KOPT-K1 (cell line): ENCODE measurements around the gene SRSF8.
"Not testable (repeated sequence)": the region's sequence is repeated elsewhere in the genome, so short reads cannot be mapped to it uniquely, and the experiment has no call there.

Experiments used
- H3K27ac ChIP-seq: fragments of 200-600 bp; sonication (generic); 2 replicates; pipeline ENCODE4 v1.5.1; 2016; ENCODE audit warnings: antibody characterized with exemption, mild to moderate bottlenecking, low read depth, low read length; ENCODE audit not compliant: poor library complexity, severe bottlenecking
- H3K36me3 ChIP-seq: fragments of 200-600 bp; sonication (generic); 2 replicates; pipeline ENCODE4 v1.5.1; 2017; ENCODE audit warnings: antibody characterized with exemption, mild to moderate bottlenecking, low read length, moderate library complexity; ENCODE audit not compliant: insufficient read depth
- H3K9me3 ChIP-seq: fragments of 200-600 bp; sonication (generic); 2 replicates; pipeline ENCODE4 v1.5.1; 2017; ENCODE audit warnings: antibody characterized with exemption, low read length, mild to moderate bottlenecking; ENCODE audit not compliant: insufficient read depth, poor library complexity, severe bottlenecking

Gene SRSF8, protein sequence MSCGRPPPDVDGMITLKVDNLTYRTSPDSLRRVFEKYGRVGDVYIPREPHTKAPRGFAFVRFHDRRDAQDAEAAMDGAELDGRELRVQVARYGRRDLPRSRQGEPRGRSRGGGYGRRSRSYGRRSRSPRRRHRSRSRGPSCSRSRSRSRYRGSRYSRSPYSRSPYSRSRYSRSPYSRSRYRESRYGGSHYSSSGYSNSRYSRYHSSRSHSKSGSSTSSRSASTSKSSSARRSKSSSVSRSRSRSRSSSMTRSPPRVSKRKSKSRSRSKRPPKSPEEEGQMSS

DNA sequence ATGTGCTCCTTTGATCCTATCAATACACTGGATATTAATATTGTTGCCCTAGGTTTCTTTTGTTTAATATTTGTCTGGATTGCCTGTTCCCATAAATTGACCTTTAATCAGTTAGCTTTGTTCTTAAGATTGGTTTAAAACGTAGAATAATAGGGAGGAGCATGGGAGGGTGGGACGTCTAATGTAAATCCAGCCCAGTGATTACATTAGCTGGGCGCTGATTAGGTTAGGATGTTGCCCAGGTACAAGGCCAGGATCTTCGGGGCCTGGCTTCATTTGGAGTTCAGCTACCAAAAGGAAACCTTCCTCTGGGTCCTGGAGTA is at the start of gene SRSF8:
TSS of gene SRSF8 (plus strand) at position 204 of the 323 bp plus-strand sequence. CDS start 308 bp downstream, outside the sequence.
- no peak within 1 kb of the TSS for H3K27ac ChIP-seq
- no peaks in the 10 kb centered on the region for H3K36me3 ChIP-seq
- no peaks in the 10 kb centered on the region for H3K9me3 ChIP-seq

DNA sequence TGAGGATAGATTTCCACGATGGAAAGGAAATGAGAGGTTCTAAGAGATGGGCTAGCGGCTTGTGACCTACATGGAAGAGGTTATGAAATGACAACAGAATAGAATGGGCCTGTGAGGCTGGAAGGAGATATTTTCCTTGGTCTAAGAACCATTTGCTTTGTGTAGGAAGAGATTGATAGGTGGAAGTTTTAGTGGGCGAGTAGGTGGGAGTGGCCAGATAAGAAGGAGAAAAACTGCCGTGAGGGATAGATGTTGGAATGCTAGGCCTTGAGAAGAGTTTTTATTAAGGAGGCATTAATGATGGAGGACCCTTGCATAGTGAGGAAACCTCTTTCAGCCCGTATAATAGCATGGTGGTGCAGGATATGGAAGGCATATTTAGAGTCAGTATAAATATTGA is 45.3 kb upstream of the SRSF8 start:
- not testable (repeated sequence) for H3K27ac ChIP-seq, H3K9me3 ChIP-seq

DNA sequence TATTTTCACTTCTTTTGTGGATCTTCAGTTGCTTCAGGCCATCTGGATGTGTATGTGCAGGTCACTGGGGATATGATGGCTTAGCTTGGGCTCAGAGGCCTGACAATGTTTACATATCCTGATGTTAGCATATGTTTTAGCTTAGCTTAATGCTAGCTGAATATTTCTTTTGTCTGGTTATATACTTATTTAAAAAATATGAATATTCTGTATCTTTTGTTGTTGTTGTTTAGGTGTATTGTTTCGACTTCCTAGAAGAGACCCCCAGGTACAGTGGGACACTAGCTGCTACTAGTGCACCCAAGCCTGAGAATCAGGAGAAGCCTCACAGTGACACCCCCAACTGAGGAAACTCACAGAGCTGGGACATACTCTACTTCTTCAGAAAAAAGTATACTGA is 41.8 kb upstream of the SRSF8 start, which contains the start of gene KDM4E:
TSS of gene KDM4E (plus strand) at position 301 of the 400 bp plus-strand sequence. CDS start 300 bp downstream, outside the sequence.
- Histone ChIP-seq H3K9me3 (no peaks in the 10 kb centered on the region), H3K36me3 (no peaks in the 10 kb centered on the region), H3K27ac (no peak within 1 kb of the TSS)

More for the DNA sequence above, 45.3 kb upstream of the SRSF8 start:
- H3K36me3 ChIP-seq = not testable (repeated sequence)

DNA sequence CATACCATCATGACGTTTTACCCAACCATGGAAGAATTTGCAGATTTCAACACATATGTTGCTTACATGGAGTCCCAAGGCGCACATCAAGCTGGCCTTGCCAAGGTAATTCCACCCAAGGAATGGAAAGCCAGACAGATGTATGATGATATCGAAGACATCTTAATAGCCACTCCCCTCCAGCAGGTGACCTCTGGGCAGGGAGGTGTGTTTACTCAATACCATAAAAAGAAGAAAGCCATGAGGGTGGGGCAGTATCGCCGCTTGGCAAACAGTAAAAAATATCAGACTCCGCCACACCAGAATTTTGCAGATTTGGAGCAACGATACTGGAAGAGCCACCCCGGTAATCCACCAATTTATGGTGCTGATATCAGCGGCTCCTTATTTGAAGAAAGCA is 41.1 kb upstream of the SRSF8 start:
- not testable (repeated sequence) for H3K9me3 ChIP-seq, H3K27ac ChIP-seq, H3K36me3 ChIP-seq

DNA sequence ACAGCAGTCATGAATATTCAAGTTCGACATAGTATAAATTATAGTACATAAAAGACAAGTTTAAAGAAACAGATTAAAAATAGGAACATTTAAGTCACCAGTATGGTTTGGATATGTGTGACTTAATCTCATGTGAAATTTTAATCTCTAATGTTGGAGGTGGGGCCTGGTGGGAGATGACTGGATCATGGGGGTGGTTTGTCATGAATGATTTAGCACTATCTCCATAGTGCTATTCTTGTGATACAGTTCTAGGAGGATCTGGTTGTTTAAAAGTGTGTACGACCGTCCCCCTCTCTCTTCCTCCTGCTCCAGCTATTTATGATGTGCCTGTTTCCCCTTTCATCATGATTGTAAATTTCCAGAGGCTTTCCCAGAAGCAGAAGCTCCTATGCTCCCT is 38.4 kb upstream of the SRSF8 start:
- no peaks in the 10 kb centered on the region for H3K9me3 ChIP-seq
- no peak overlapping the region for H3K27ac ChIP-seq

DNA sequence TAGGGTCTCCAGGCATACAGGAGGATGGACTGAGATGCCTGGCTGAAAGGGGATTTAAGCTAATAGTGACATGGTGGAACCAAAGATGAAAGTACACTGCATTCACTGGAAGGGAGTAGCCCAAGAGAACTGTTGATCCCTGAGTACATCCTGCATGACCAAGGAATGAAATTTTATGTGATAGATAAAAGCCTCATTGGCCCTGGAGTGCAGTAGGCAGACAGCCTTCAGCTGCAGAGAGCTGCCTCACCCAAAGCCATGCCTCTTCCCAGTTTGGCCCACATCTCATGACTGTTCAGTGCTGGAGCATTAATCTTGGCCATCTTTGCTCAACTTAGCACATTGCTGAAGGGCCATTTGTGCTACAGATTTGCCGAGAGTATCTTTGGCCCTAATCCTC is 33.7 kb upstream of the SRSF8 start:
- Histone ChIP-seq H3K36me3 (no peaks in the 10 kb centered on the region), H3K27ac (no peak overlapping the region), H3K9me3 (no peaks in the 10 kb centered on the region)

More for the DNA sequence above, 38.4 kb upstream of the SRSF8 start:
- no peaks in the 10 kb centered on the region for H3K36me3 ChIP-seq

DNA sequence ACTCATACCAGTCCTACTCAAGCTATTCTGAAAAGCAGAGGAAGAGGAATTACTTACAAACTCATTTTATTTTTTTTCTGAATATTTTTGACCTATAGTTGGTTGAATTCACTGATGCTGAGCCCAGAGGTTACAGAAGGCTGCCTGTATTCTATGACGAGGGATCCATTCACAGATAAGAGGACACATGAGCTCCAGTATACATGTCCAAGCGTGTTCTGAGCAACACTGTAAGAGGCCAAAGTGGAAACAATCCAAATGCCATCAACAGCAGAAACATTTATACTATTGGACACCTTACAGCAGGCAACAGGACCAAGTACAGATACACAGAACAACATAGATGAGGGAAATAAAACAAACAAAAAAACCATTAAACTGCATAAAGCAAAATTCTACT is 31.4 kb upstream of the SRSF8 start:
- no peaks in the 10 kb centered on the region for H3K36me3 ChIP-seq
- no peaks in the 10 kb centered on the region for H3K9me3 ChIP-seq
- H3K27ac ChIP-seq = no peak overlapping the region

DNA sequence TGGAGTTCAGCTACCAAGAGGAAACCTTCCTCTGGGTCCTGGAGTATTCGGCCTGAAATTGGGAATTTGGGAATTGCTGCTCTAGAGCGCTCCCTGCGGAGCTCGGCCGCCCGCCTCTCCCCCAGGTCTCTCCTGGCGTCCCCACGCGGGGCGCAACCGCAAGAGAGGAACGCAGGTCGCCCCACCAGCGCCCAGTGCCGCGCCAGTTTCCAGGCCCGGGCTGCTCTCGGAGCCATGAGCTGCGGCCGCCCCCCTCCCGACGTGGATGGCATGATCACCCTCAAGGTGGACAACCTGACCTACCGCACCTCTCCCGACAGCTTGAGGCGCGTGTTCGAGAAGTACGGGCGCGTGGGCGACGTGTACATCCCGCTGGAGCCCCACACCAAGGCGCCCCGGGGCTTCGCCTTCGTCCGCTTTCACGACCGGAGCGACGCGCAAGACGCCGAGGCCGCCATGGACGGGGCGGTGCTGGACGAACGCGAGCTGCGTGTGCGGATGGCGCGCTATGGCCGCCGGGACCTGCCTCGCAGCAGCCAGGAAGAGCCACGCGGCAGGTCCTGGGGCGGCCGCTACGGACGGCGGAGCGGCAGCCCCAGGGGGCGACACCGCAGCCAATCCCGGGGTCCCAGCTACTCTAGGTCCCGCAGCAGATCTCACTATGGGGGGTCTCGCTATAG is 29.2 kb upstream of the SRSF8 start:
- H3K27ac ChIP-seq, H3K9me3 ChIP-seq, H3K36me3 ChIP-seq: not testable (repeated sequence)

DNA sequence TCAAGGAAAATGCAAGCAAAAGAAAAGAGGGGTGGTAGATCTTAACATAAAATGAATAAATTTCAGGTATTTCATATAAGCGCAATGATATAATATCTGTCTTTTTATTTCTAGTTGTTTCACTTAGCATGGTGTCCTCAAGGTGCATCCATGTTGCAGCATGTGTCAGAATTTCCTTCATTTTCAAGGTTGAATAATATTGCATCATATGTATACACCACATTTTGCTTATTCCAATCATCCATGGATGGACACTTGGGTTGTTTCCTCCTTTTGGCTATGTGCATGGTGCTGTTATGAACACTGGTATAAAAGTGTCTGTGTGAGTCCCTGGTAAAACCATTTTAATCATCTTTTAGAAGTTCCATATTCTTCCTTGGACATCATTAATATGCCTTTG is 24.5 kb upstream of the SRSF8 start:
- Histone ChIP-seq H3K36me3 (no peaks in the 10 kb centered on the region), H3K9me3 (no peaks in the 10 kb centered on the region), H3K27ac (no peak overlapping the region)

DNA sequence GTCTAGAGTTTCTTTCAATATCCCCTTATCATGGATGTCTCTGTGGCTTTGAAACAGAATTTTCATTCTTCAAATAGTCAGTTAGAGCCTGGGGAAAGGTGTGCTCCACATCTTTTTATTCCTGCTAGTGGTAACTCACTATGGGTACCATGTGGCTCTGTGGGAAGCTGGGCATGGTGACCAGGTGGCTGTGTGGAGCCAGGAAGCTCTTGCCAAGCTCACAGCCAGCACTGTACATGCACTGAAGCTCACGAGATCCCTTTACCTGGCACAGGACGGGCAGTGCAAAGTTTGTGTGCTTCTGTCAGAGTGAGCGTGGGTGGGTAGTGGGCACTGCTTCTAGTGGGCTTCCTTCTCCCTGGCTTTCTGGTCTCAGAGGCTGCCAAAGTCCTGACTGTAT is 23.8 kb upstream of the SRSF8 start:
- Histone ChIP-seq H3K36me3 (no peaks in the 10 kb centered on the region), H3K27ac (no peak overlapping the region), H3K9me3 (no peaks in the 10 kb centered on the region)

DNA sequence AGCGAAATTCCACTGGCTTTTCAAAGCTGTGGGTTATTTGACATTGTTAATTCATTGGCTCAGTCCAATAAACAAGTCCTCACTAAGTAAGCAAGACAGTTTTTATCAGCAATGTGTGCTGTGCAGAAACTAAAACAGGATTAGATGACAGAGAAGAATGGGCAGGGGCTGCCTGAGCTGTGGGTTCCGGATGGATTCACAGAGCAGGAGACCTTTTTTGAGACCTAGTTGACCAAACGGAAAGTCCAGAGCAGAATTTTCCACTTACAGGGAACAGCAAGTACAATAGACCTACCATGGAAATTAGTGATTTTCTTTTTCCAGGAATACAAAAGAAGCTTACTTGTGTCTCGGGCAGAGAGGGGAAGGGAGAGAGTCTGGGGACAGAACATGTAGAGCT is 22.7 kb upstream of the SRSF8 start:
- H3K9me3 ChIP-seq = no peaks in the 10 kb centered on the region
- H3K27ac ChIP-seq = no peak overlapping the region
- H3K36me3 ChIP-seq = no peaks in the 10 kb centered on the region

DNA sequence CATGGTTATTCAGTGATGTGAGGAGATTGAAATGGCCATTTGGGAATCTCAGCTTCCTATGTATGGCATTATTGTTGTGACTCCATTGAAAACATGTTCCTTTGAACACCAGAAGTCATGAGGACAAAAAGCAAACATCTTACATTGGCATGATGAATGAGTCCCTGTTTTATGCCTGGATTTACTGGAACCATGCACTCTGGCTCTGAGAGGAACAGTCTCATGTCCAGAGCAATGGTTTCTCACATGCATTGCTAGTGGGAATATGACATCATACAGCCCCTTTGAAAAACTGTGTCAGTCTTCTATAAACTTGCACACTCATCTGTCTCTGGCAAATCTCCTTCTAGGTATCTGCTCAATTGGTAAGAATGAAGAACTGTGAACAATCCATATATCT is 20.9 kb upstream of the SRSF8 start:
- Histone ChIP-seq H3K9me3 (no peaks in the 10 kb centered on the region), H3K36me3 (no peaks in the 10 kb centered on the region), H3K27ac (no peak overlapping the region)

DNA sequence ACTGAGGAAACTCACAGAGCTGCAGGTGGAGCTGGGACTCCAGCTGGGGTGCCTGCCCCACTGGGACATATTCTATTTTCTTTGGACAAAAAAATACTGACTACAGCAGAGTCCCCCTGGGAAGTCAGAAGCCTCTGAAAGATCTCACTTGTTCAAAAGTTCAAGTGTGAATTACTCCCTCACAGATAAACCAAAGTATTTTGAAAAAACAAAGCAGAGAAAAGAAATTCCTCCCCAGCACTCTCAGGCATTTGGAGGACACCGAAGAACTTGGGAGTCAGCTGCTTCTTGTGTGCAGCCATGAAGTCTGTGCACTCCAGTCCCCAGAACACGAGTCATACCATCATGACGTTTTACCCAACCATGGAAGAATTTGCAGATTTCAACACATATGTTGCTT is 17.6 kb upstream of the SRSF8 start, which contains the start of gene KDM4F:
TSS of gene KDM4F (plus strand) at position 301 of the 400 bp plus-strand sequence.
- not testable (repeated sequence) for H3K9me3 ChIP-seq, H3K36me3 ChIP-seq, H3K27ac ChIP-seq

DNA sequence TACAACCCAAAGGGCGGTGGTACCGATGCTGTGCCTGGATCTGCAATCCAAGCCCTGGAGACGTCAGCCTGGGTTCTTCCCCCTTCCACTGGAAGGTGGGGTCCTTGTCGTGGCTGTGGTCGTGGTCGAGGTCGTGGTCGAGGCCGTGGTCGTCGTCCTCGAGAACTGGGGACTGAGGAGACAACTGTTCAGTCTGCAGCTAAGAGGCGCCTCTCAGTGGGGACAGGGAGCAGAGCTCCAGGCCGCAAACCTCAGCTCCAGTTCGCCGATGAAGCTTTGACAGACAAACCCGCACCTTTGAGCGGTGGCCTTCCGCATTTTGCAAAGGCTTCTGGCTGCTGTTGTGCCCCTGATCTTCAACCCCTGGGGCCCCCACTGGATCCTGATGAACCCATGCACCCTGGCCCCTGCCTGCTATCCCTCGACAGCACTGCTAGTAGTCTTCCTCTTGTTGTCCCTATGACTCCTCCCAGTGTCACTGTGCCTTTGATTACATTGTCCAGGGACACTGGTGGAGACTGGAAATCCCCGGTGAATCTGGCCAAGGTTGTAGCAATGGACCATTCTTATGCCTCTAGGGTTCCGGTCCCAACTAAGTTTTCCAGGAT is 16.0 kb upstream of the SRSF8 start:
- H3K36me3 ChIP-seq = no peaks in the 10 kb centered on the region
- no peak overlapping the region for H3K27ac ChIP-seq
- no peaks in the 10 kb centered on the region for H3K9me3 ChIP-seq

DNA sequence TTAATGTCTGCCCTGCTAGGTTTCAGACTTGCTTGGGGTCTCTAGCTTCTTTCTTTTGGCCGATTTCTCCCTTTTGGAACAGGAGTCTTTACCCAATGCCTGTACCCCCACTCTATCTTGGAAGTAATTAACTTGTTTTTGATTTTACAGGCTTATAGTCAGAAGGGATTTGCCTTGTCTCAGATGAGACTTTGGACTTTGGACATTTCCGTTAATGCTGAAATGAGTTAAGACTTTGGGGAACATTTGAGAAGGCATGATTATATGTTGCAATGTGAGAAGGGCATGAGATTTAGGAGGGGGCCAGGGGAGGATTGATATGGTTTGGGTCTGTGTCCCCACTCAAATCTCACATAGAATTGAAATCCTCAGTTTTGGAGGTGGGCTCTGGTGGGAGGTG is 12.4 kb upstream of the SRSF8 start:
- Histone ChIP-seq H3K27ac (no peak overlapping the region), H3K36me3 (no peaks in the 10 kb centered on the region), H3K9me3 (no peaks in the 10 kb centered on the region)
